ENCODE results near the gene IRS4.
A peak's percentile ranks its signal among the peaks of the same experiment; 100 is the strongest.

The IRS4 gene

GRCh38 chrX:108712886-108713285 lies 23.5 kb downstream of the IRS4 start:
- no peak for DNase-seq (ENCODE audit: low read depth in 2 of 2)
- H3K4me3 ChIP-seq (replicated peaks in 1 of 2; ENCODE audit: low read depth in 2 of 2, low read length in 2 of 2) = no peak overlapping the region
- TF ChIP-seq CTCF (IDR thresholded peaks at IDR 0.05; ENCODE audit: low read depth, low read length) = no peak

GRCh38 chrX:108704839-108705238 lies 31.5 kb downstream of the IRS4 start:
- DNase-seq (ENCODE audit: low read depth in 2 of 2) = no peak

GRCh38 chrX:108702530-108702929 lies 33.8 kb downstream of the IRS4 start:
- peak in 1 of 2 donors; percentile 0 for DNase-seq (ENCODE audit: low read depth in 2 of 2)
- no peak for TF ChIP-seq CTCF (IDR thresholded peaks at IDR 0.05; ENCODE audit: low read depth, low read length)
- no peak overlapping the region for H3K4me3 ChIP-seq (replicated peaks in 1 of 2; ENCODE audit: low read depth in 2 of 2, low read length in 2 of 2)

More at GRCh38 chrX:108704839-108705238, 31.5 kb downstream of the IRS4 start:
- H3K4me3 ChIP-seq (replicated peaks in 1 of 2; ENCODE audit: low read depth in 2 of 2, low read length in 2 of 2) = no peak overlapping the region
- TF ChIP-seq CTCF (IDR thresholded peaks at IDR 0.05; ENCODE audit: low read depth, low read length) = no peak

GRCh38 chrX:108701633-108702032 lies 34.7 kb downstream of the IRS4 start:
- no peak for TF ChIP-seq CTCF (IDR thresholded peaks at IDR 0.05; ENCODE audit: low read depth, low read length)
- H3K4me3 ChIP-seq (replicated peaks in 1 of 2; ENCODE audit: low read depth in 2 of 2, low read length in 2 of 2) = no peak overlapping the region
- DNase-seq (ENCODE audit: low read depth in 2 of 2) = no peak

- DNase-seq (ENCODE audit: low read depth in 2 of 2) = peak; percentile 43 to 44
- H3K4me3 ChIP-seq (replicated peaks in 1 of 2; ENCODE audit: low read depth in 2 of 2, low read length in 2 of 2) = no peak overlapping the region
- TF ChIP-seq CTCF (IDR thresholded peaks at IDR 0.05; ENCODE audit: low read depth, low read length) = no peak
Observed at GRCh38 chrX:108699368-108699767, 37.0 kb downstream of the IRS4 start.

GRCh38 chrX:108696690-108697089 lies 39.7 kb downstream of the IRS4 start:
- no peak for TF ChIP-seq CTCF (IDR thresholded peaks at IDR 0.05; ENCODE audit: low read depth, low read length)
- DNase-seq (ENCODE audit: low read depth in 2 of 2) = peak in 1 of 2 donors; percentile 26
- no peak overlapping the region for H3K4me3 ChIP-seq (replicated peaks in 1 of 2; ENCODE audit: low read depth in 2 of 2, low read length in 2 of 2)
